Right lobe of liver (tissue), 4 donors: ENCODE results near the gene SPG11.

Experiments
- CTCF ChIP-seq, 4 donors: fragments of 200-600 bp in 3 of 4; fragments of 450-650 bp in 1 of 4; IDR thresholded peaks; one replicate each; pipeline versions ENCODE4 v1.5.1 to v1.8.0; 2016 to 2022; ENCODE audit warnings: antibody characterized with exemption in 4 of 4, mild to moderate bottlenecking in 2 of 4
- POLR2A ChIP-seq: fragments of 450-650 bp; IDR thresholded peaks from one replicate; pipeline ENCODE4 v1.6.1; 2017; ENCODE audit warnings: antibody characterized with exemption, mild to moderate bottlenecking
- donor health status: DM: no; HTN: no; CAD: no.
- donor health status: DM: no; HTN: no; CAD: no.
- donor health status: DM: no; HTN: yes; CAD: no.

GRCh38 chr15:44641651-44642050, 21.8 kb downstream of the SPG11 start:
- no peak for TF ChIP-seq CTCF (IDR thresholded peaks at IDR 0.05)
- TF ChIP-seq POLR2A = no peak
